ENCODE results near the gene EFS.

Gene EFS

GRCh38 chr14:23365036-23365731, at the start of gene EFS:
Gene EFS (minus strand): TSS chr14:23365172. CDS start chr14:23365025, 147 bp downstream.
- Histone ChIP-seq H3K4me1 (ENCODE audit: control insufficient read depth, insufficient read depth, low read length) (no peaks in the 10 kb centered on the region), H3K4me3 (ENCODE audit: low read depth, low read length) (no peak within 1 kb of the TSS), H3K36me3 (ENCODE audit: control insufficient read depth in 2 of 2, insufficient read depth in 1 of 2, low read length in 2 of 2) (no peaks in the 10 kb centered on the region), H3K9me3 (ENCODE audit: control insufficient read depth, insufficient read depth, low read depth, low read length) (no peaks in the 10 kb centered on the region), H3K27ac (ENCODE audit: extremely low read depth, low read depth, low read length) (no peak within 1 kb of the TSS)
- CTCF ChIA-PET: interaction anchor here (0.9 kb wide), 1 partner anchor 15 kb away, joined by 4 read pairs; no protein-coding TSS in a partner anchor
- no peak for TF ChIP-seq ZNF600 (tag by site-specific recombination; IDR thresholded peaks at IDR 0.05)
- no peak for TF ChIP-seq ZNF19 (tag by site-specific recombination; IDR thresholded peaks at IDR 0.05; ENCODE audit: low read depth)
- no peak for TF ChIP-seq ZNF140 (tag by site-specific recombination; IDR thresholded peaks at IDR 0.05)
- POLR2A ChIA-PET: no interaction called here

- no peak for TF ChIP-seq ZNF394 (tag by site-specific recombination; IDR thresholded peaks at IDR 0.05; ENCODE audit: borderline replicate concordance)
- no peak for TF ChIP-seq ZNF530 (tag by site-specific recombination; IDR thresholded peaks at IDR 0.05; ENCODE audit: low read depth)
- TF ChIP-seq ZNF624 (tag by site-specific recombination; IDR thresholded peaks at IDR 0.05): no peak
- no peak for TF ChIP-seq ZNF423 (tag by site-specific recombination; IDR thresholded peaks at IDR 0.05)
- TF ChIP-seq ZNF366 (tag by site-specific recombination; conservative IDR thresholded peaks at IDR 0.05): no peak
- no peak for TF ChIP-seq KLF1 (tag by site-specific recombination; IDR thresholded peaks at IDR 0.05)
- TF ChIP-seq YY1 (tag by site-specific recombination; IDR thresholded peaks at IDR 0.05): no peak
- no peak for TF ChIP-seq ZNF16 (tag by site-specific recombination; IDR thresholded peaks at IDR 0.05; ENCODE audit: low read depth)
- ChIA-PET CTCF (no interaction called here), POLR2A (no interaction called here)
- Histone ChIP-seq H3K27ac (ENCODE audit: extremely low read depth, low read depth, low read length) (no peak overlapping the region), H3K4me3 (ENCODE audit: low read depth, low read length) (no peak overlapping the region), H3K36me3 (ENCODE audit: control insufficient read depth in 2 of 2, insufficient read depth in 1 of 2, low read length in 2 of 2) (no peaks in the 10 kb centered on the region), H3K9me3 (ENCODE audit: control insufficient read depth, insufficient read depth, low read depth, low read length) (no peaks in the 10 kb centered on the region), H3K4me1 (ENCODE audit: control insufficient read depth, insufficient read depth, low read length) (no peaks in the 10 kb centered on the region)
Measured at GRCh38 chr14:23414254-23414653, 49.3 kb upstream of the EFS start.

- Histone ChIP-seq H3K36me3 (ENCODE audit: control insufficient read depth in 2 of 2, insufficient read depth in 1 of 2, low read length in 2 of 2) (no peaks in the 10 kb centered on the region), H3K4me3 (ENCODE audit: low read depth, low read length) (no peak overlapping the region), H3K4me1 (ENCODE audit: control insufficient read depth, insufficient read depth, low read length) (no peaks in the 10 kb centered on the region), H3K9me3 (ENCODE audit: control insufficient read depth, insufficient read depth, low read depth, low read length) (no peaks in the 10 kb centered on the region), H3K27ac (ENCODE audit: extremely low read depth, low read depth, low read length) (no peak overlapping the region)
- no peak for TF ChIP-seq ZNF645 (tag by site-specific recombination; IDR thresholded peaks at IDR 0.05)
- TF ChIP-seq KLF9 (tag by site-specific recombination; IDR thresholded peaks at IDR 0.05; ENCODE audit: low read depth): no peak
- TF ChIP-seq HOXC10 (CRISPR knock-in tag; IDR thresholded peaks at IDR 0.05): no peak
- no peak for TF ChIP-seq ZNF132 (tag by site-specific recombination; IDR thresholded peaks at IDR 0.05; ENCODE audit: borderline replicate concordance)
- TF ChIP-seq ZNF707 (tag by site-specific recombination; IDR thresholded peaks at IDR 0.05): no peak
- POLR2A ChIA-PET: no interaction called here
- CTCF ChIA-PET: no interaction called here
Measured at GRCh38 chr14:23413681-23414080, 48.7 kb upstream of the EFS start.

GRCh38 chr14:23411563-23412525, 46.9 kb upstream of the EFS start:
- H3K4me3 ChIP-seq (ENCODE audit: low read depth, low read length): no peak overlapping the region
- H3K27ac ChIP-seq (ENCODE audit: extremely low read depth, low read depth, low read length): no peak overlapping the region
- no peaks in the 10 kb centered on the region for H3K36me3 ChIP-seq (ENCODE audit: control insufficient read depth in 2 of 2, insufficient read depth in 1 of 2, low read length in 2 of 2)
- no peak for TF ChIP-seq ZNF132 (tag by site-specific recombination; IDR thresholded peaks at IDR 0.05; ENCODE audit: borderline replicate concordance)
- no peak for TF ChIP-seq ZNF169 (tag by site-specific recombination; IDR thresholded peaks at IDR 0.05)
- TF ChIP-seq ZNF366 (tag by site-specific recombination; conservative IDR thresholded peaks at IDR 0.05): no peak
- no peak for TF ChIP-seq ZNF146 (tag by site-specific recombination; IDR thresholded peaks at IDR 0.05)
- TF ChIP-seq ZNF518A (tag by site-specific recombination; conservative IDR thresholded peaks at IDR 0.05; ENCODE audit: low read depth): no peak
- TF ChIP-seq ZNF10 (tag by site-specific recombination; IDR thresholded peaks at IDR 0.05): no peak
- no peak for TF ChIP-seq ZNF768 (tag by site-specific recombination; IDR thresholded peaks at IDR 0.05)
- no peaks in the 10 kb centered on the region for H3K4me1 ChIP-seq (ENCODE audit: control insufficient read depth, insufficient read depth, low read length)
- H3K9me3 ChIP-seq (ENCODE audit: control insufficient read depth, insufficient read depth, low read depth, low read length): no peaks in the 10 kb centered on the region
- CTCF ChIA-PET: interaction anchor here (0.6 kb wide), 1 partner anchor 67 kb away, joined by 3 read pairs; no protein-coding TSS in a partner anchor
- POLR2A ChIA-PET: no interaction called here
